Measurements from ENCODE around the gene SLC26A9. TPM values are rescaled to one million over a fixed set of nuclear protein-coding genes. Genes with fewer than 3 reads are reported as not detected.

SLC26A9 gene
- total RNA-seq, 1 donor from 2014 or later, result not detected

GRCh38 chr1:205973377-205974232, 30.3 kb upstream of the SLC26A9 start:
- no peak for DNase-seq (ENCODE audit: low read depth, low spot score)

- no peak for DNase-seq (ENCODE audit: low read depth, low spot score)
Observed at GRCh38 chr1:205972491-205973168, 29.4 kb upstream of the SLC26A9 start.

- no peak for DNase-seq (ENCODE audit: low read depth, low spot score)
Observed at GRCh38 chr1:205972081-205972480, 28.8 kb upstream of the SLC26A9 start.

- DNase-seq (ENCODE audit: low read depth, low spot score), result no peak
Observed at GRCh38 chr1:205971082-205971481, 27.8 kb upstream of the SLC26A9 start.

GRCh38 chr1:205970486-205970885, 27.2 kb upstream of the SLC26A9 start:
- DNase-seq (ENCODE audit: low read depth, low spot score), result no peak

GRCh38 chr1:205969229-205969628, 26.0 kb upstream of the SLC26A9 start:
- no peak for DNase-seq (ENCODE audit: low read depth, low spot score)

GRCh38 chr1:205967554-205968335, 24.5 kb upstream of the SLC26A9 start:
- no peak for DNase-seq (ENCODE audit: low read depth, low spot score)

- DNase-seq (ENCODE audit: low read depth, low spot score), result no peak
Observed at GRCh38 chr1:205965036-205965884, 22.0 kb upstream of the SLC26A9 start.

GRCh38 chr1:205963352-205964155, 20.3 kb upstream of the SLC26A9 start:
- DNase-seq (ENCODE audit: low read depth, low spot score), result no peak

- DNase-seq (ENCODE audit: low read depth, low spot score), result no peak
Observed at GRCh38 chr1:205962821-205963221, 19.6 kb upstream of the SLC26A9 start.

GRCh38 chr1:205961991-205962820, 18.9 kb upstream of the SLC26A9 start:
- DNase-seq (ENCODE audit: low read depth, low spot score), result no peak

- no peak for DNase-seq (ENCODE audit: low read depth, low spot score)
Observed at GRCh38 chr1:205961405-205961804, 18.1 kb upstream of the SLC26A9 start.

GRCh38 chr1:205959789-205960188, 16.5 kb upstream of the SLC26A9 start:
- DNase-seq (ENCODE audit: low read depth, low spot score), result no peak

GRCh38 chr1:205955499-205955898, 12.2 kb upstream of the SLC26A9 start:
- DNase-seq (ENCODE audit: low read depth, low spot score), result no peak

GRCh38 chr1:205954819-205955404, 11.7 kb upstream of the SLC26A9 start:
- no peak for DNase-seq (ENCODE audit: low read depth, low spot score)

- DNase-seq (ENCODE audit: low read depth, low spot score), result no peak
Observed at GRCh38 chr1:205951746-205952145, 8.5 kb upstream of the SLC26A9 start.

- no peak for DNase-seq (ENCODE audit: low read depth, low spot score)
Observed at GRCh38 chr1:205950826-205951549, 7.7 kb upstream of the SLC26A9 start.

- DNase-seq (ENCODE audit: low read depth, low spot score), result no peak
Observed at GRCh38 chr1:205950280-205950679, 7.0 kb upstream of the SLC26A9 start.
